Endothelial cell of umbilical vein (primary cell): ENCODE measurements around the gene TSN. TPM values are rescaled to one million over a fixed set of nuclear protein-coding genes. Genes with fewer than 3 reads are reported as not detected.

ENCODE experiments used
- BruUV-seq: library from RNA; stranded (reverse); fragments of 400-500 nt; replicated peaks from 2 replicates; lab custom pipeline; 2021; lab: Mats Ljungman, UMichigan
- CTCF ChIA-PET: fragments of 300-600, 350-600 bp; sonication (Branson Sonifier 250); formaldehyde crosslinking; loops from one replicate; lab custom pipeline; 2021; ENCODE audit warnings: antibody characterized with exemption, inconsistent platforms; lab: Charles Lee
- POLR2A ChIA-PET: fragments of 300-600, 350-600 bp; sonication (Branson Sonifier 250); formaldehyde crosslinking; loops from one replicate; lab custom pipeline; 2021; ENCODE audit warnings: antibody characterized with exemption, inconsistent platforms; lab: Charles Lee
- DNase-seq: peaks from one replicate; pipeline ENCODE4 v3.0.0-alpha.2; 2011; ENCODE audit warnings: low read depth, low spot score
- FAIRE-seq: peaks from 2 replicates; lab custom pipeline; 2011; peaks lifted over from hg19 to GRCh38; lab: Jason Lieb, UNC
- H2AFZ ChIP-seq: 2 replicates; pipeline ENCODE4 v1.6.0; 2012; ENCODE audit warnings: low read depth, low read length, control low read depth, inconsistent platforms
- H3K27ac ChIP-seq: 2 replicates; pipeline ENCODE4 v1.5.1; 2011; ENCODE audit warnings: low read depth, mild to moderate bottlenecking, control low read depth, low read length, moderate library complexity; ENCODE audit not compliant: insufficient read depth
- H3K27me3 ChIP-seq, 2 experiments: 2 replicates each; pipeline versions ENCODE4 v1.6.0 to v1.6.1; 2011; ENCODE audit warnings: low read length in 2 of 2, mixed read lengths in 1 of 2; ENCODE audit not compliant: control insufficient read depth in 2 of 2, insufficient read depth in 2 of 2
- H3K36me3 ChIP-seq, 2 experiments: 2 replicates in 1 of 2; 3 replicates in 1 of 2; pipeline ENCODE4 v1.5.1; 2011; ENCODE audit warnings: low read length in 2 of 2, mild to moderate bottlenecking in 1 of 2, moderate library complexity in 1 of 2; ENCODE audit not compliant: control insufficient read depth in 2 of 2, insufficient read depth in 2 of 2; ENCODE audit errors: extremely low read depth in 1 of 2
- H3K4me1 ChIP-seq: 3 replicates; pipeline ENCODE4 v1.5.1; 2011; ENCODE audit warnings: mild to moderate bottlenecking, low read length; ENCODE audit not compliant: control insufficient read depth, insufficient read depth; ENCODE audit errors: extremely low read depth
- H3K4me2 ChIP-seq: 2 replicates; pipeline ENCODE4 v1.6.1; 2011; ENCODE audit warnings: low read length, control low read depth, mixed read lengths; ENCODE audit not compliant: insufficient read depth
- H3K4me3 ChIP-seq, 3 experiments: fragments of 200-600 bp in 1 of 3; sonication (generic), shearing (Covaris generic) in 1 of 3; replicated peaks in 1 of 3; 2 replicates each; pipeline ENCODE4 v1.5.1; 2011 to 2016; ENCODE audit warnings: control low read depth in 3 of 3, low read length in 3 of 3, mild to moderate bottlenecking in 2 of 3, inconsistent platforms in 1 of 3, low read depth in 1 of 3, moderate library complexity in 1 of 3; ENCODE audit not compliant: insufficient read depth in 1 of 3
- H3K79me2 ChIP-seq: 2 replicates; pipeline ENCODE4 v1.6.0; 2012; ENCODE audit warnings: low read length, inconsistent platforms; ENCODE audit not compliant: control insufficient read depth, insufficient read depth
- H3K9ac ChIP-seq: replicated peaks from 2 replicates; pipeline ENCODE3; 2011; ENCODE audit warnings: low read length, control low read depth; ENCODE audit not compliant: insufficient read depth; ENCODE audit errors: extremely low read depth
- H3K9me1 ChIP-seq: replicated peaks from 3 replicates; pipeline ENCODE4 v1.6.0; 2011; ENCODE audit warnings: mild to moderate bottlenecking, low read length; ENCODE audit not compliant: control insufficient read depth, insufficient read depth; ENCODE audit errors: extremely low read depth
- H3K9me3 ChIP-seq: replicated peaks from 2 replicates; pipeline ENCODE4 v1.5.1; 2012; ENCODE audit warnings: low read length, inconsistent platforms; ENCODE audit not compliant: control insufficient read depth, insufficient read depth
- H4K20me1 ChIP-seq: replicated peaks from 2 replicates; pipeline ENCODE3; 2011; ENCODE audit warnings: mild to moderate bottlenecking, low read length; ENCODE audit not compliant: control insufficient read depth, insufficient read depth; ENCODE audit errors: extremely low read depth
- EZH2 ChIP-seq: IDR thresholded peaks from 2 replicates; pipeline ENCODE4 v1.6.1; 2012; ENCODE audit warnings: borderline replicate concordance, low read depth, mild to moderate bottlenecking, moderate library complexity, low read length, inconsistent platforms; ENCODE audit not compliant: severe bottlenecking
- FOS ChIP-seq: IDR thresholded peaks from 2 replicates; pipeline ENCODE4 v1.6.1; 2011; ENCODE audit warnings: mild to moderate bottlenecking, low read length, moderate library complexity, borderline replicate concordance; ENCODE audit not compliant: insufficient read depth
- GATA2 ChIP-seq: IDR thresholded peaks from 2 replicates; pipeline ENCODE4 v1.7.0; 2011; ENCODE audit warnings: low read depth, mild to moderate bottlenecking, moderate library complexity, mixed read lengths, low read length; ENCODE audit not compliant: insufficient read length, insufficient read depth
- JUN ChIP-seq: IDR thresholded peaks from 2 replicates; pipeline ENCODE4 v1.6.1; 2011; ENCODE audit warnings: borderline replicate concordance, low read depth; ENCODE audit not compliant: insufficient read length, insufficient read depth
- MYC ChIP-seq: IDR thresholded peaks from one replicate; pipeline ENCODE4 v1.6.1; 2011; ENCODE audit warnings: mild to moderate bottlenecking, low read depth, low read length
- POLR2A ChIP-seq: IDR thresholded peaks from 2 replicates; pipeline ENCODE4 v1.6.1; 2012; ENCODE audit warnings: low read depth, mild to moderate bottlenecking, control low read depth, low read length
- POLR2AphosphoS5 ChIP-seq: IDR thresholded peaks from 2 replicates; pipeline ENCODE4 v1.6.1; 2012; ENCODE audit warnings: low read depth, mild to moderate bottlenecking, control low read depth, low read length, moderate library complexity; ENCODE audit not compliant: insufficient read depth
- dilution Hi-C: fragments of 300-500 bp; cut with MboI; formaldehyde crosslinking; loops from one replicate; pipeline ENCODE4 v1.15.0; 2019; ENCODE audit warnings: low sequenced_read_pairs; ENCODE audit not compliant: extremely low pct_ligation_motif_present
- intact Hi-C: fragments of 100-400 bp; cut with micrococcal nuclease; formaldehyde crosslinking; loops from one replicate; pipeline ENCODE4 v1.10.0; 2022
- polyA plus RNA-seq, 4 experiments: library from polyadenylated mRNA; depleted of rRNA in 3 of 4; stranded (reverse) in 3 of 4; unstranded in 1 of 4; fragments of >200 nt; gene quantifications; 2 replicates each; pipeline versions ENCODE4 v1.2.1 to v1.2.3, GENCODE V29; 2011 to 2012; ENCODE audit warnings: missing spikeins in 1 of 4
- total RNA-seq: library from RNA; stranded (reverse); gene quantifications from 2 replicates; pipeline ENCODE4 v1.2.3, GENCODE V29; 2021
- TF ChIP-seq, protein P1 (sequence below), 2 donors: IDR thresholded peaks; 1 replicate in 1 of 2; 2 replicates in 1 of 2; pipeline ENCODE4 v1.5.1; 2011; ENCODE audit warnings: low read length in 2 of 2, mild to moderate bottlenecking in 2 of 2, moderate library complexity in 2 of 2, control low read depth in 1 of 2, inconsistent platforms in 1 of 2, low read depth in 1 of 2; ENCODE audit not compliant: insufficient read depth in 1 of 2; ENCODE audit errors: extremely low read depth in 1 of 2
- TF ChIP-seq, protein P2 (sequence below): IDR thresholded peaks from 2 replicates; pipeline ENCODE4 v1.6.1; 2011; ENCODE audit not compliant: insufficient read depth, insufficient read length

Gene TSN
- total and polyA plus RNA-seq, 2 donors (not counting 3 experiments of a cell fraction or from before 2014, with no cell fraction given): 33.2 to 76.1 TPM

DNA sequence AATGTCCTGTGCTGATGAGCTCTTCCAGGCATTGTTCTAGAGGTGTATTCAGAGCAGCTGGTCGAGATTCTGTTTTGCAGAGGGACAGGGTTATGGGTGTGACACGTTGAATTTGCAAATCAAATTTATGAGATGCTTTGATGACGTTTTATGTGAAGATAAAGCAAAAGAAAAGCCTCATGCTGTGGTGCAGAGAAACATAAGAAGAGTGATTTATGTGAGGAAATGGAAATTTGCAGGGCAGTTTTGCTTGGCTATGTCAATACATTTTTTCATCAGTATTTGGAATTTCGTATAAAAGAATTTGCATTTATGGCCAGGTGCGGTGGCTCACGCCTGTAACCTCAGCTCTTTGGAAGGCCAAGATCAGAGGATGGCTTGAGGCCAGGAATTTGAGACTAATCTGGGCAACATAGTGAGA, 36.4 kb downstream of the TSN start:
- DNase-seq (no peak), FAIRE-seq (no peak)
- Histone ChIP-seq H2AFZ (no peak overlapping the region), H3K9ac (no peak overlapping the region), H3K27me3 (peaks cover 2 to 3% of the 10 kb centered on the region in 2 experiments), H3K4me1 (no peaks in the 10 kb centered on the region), H4K20me1 (no peaks in the 10 kb centered on the region), H3K79me2 (no peaks in the 10 kb centered on the region), H3K9me3 (no peaks in the 10 kb centered on the region), H3K9me1 (no peaks in the 10 kb centered on the region), H3K4me2 (no peak overlapping the region), H3K27ac (no peak overlapping the region), H3K4me3 (no peak overlapping the region), H3K36me3 (no peaks in the 10 kb centered on the region)
- ChIA-PET POLR2A (no interaction called here), CTCF (no interaction called here)
- intact Hi-C loops: no loop called here
- BruUV-seq: no TSS peak
- dilution Hi-C loops: no loop called here
- no peak for TF ChIP-seq MYC
- no peak for TF ChIP-seq EZH2
- TF ChIP-seq POLR2AphosphoS5: no peak
- no peak for TF ChIP-seq JUN
- no peak for TF ChIP-seq FOS
- no peak for TF ChIP-seq GATA2
- TF ChIP-seq POLR2A: no peak
- TF ChIP-seq, protein P1, sequence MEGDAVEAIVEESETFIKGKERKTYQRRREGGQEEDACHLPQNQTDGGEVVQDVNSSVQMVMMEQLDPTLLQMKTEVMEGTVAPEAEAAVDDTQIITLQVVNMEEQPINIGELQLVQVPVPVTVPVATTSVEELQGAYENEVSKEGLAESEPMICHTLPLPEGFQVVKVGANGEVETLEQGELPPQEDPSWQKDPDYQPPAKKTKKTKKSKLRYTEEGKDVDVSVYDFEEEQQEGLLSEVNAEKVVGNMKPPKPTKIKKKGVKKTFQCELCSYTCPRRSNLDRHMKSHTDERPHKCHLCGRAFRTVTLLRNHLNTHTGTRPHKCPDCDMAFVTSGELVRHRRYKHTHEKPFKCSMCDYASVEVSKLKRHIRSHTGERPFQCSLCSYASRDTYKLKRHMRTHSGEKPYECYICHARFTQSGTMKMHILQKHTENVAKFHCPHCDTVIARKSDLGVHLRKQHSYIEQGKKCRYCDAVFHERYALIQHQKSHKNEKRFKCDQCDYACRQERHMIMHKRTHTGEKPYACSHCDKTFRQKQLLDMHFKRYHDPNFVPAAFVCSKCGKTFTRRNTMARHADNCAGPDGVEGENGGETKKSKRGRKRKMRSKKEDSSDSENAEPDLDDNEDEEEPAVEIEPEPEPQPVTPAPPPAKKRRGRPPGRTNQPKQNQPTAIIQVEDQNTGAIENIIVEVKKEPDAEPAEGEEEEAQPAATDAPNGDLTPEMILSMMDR (IDR thresholded peaks at IDR 0.05; ENCODE audit: extremely low read depth in 1 of 2, insufficient read depth in 1 of 2, low read depth in 1 of 2, low read length in 2 of 2): no peak
- TF ChIP-seq, protein P2, sequence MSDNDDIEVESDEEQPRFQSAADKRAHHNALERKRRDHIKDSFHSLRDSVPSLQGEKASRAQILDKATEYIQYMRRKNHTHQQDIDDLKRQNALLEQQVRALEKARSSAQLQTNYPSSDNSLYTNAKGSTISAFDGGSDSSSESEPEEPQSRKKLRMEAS: no peak
